IPS-15b (cell line): Measurements from ENCODE around the gene COL4A3.

Source experiments
- H3K27me3 ChIP-seq: one replicate; pipeline ENCODE4 v1.6.1; 2013; ENCODE audit warnings: low read length; ENCODE audit not compliant: control insufficient read depth, insufficient read depth
- H3K36me3 ChIP-seq: one replicate; pipeline ENCODE4 v1.6.1; 2013; ENCODE audit warnings: low read length; ENCODE audit not compliant: control insufficient read depth, insufficient read depth
- H3K4me1 ChIP-seq: one replicate; pipeline ENCODE4 v1.6.1; 2013; ENCODE audit warnings: mild to moderate bottlenecking, low read length; ENCODE audit not compliant: control insufficient read depth, insufficient read depth
- H3K4me3 ChIP-seq: one replicate; pipeline ENCODE4 v1.5.1; 2013; ENCODE audit warnings: low read depth, low read length
- H3K9ac ChIP-seq: one replicate; pipeline ENCODE4 v1.6.1; 2013; ENCODE audit warnings: low read depth, mild to moderate bottlenecking, low read length
- H3K9me3 ChIP-seq: one replicate; pipeline ENCODE4 v1.6.1; 2013; ENCODE audit warnings: mild to moderate bottlenecking, low read length; ENCODE audit not compliant: control insufficient read depth, insufficient read depth

The COL4A3 gene

GRCh38 chr2:227326783-227327182 is 162.4 kb downstream of the COL4A3 start:
- Histone ChIP-seq H3K4me1 (peaks cover 20% of the 10 kb centered on the region), H3K36me3 (no peaks in the 10 kb centered on the region), H3K27me3 (no peaks in the 10 kb centered on the region), H3K4me3 (peak overlapping the region; percentile 88), H3K9ac (no peak overlapping the region), H3K9me3 (no peaks in the 10 kb centered on the region)

GRCh38 chr2:227335713-227336112 is 171.3 kb downstream of the COL4A3 start:
- H3K4me3 ChIP-seq: no peak overlapping the region
- no peaks in the 10 kb centered on the region for H3K27me3 ChIP-seq
- no peaks in the 10 kb centered on the region for H3K9me3 ChIP-seq
- H3K36me3 ChIP-seq: peaks cover 3% of the 10 kb centered on the region
- H3K4me1 ChIP-seq: no peaks in the 10 kb centered on the region
- H3K9ac ChIP-seq: no peak overlapping the region

- Histone ChIP-seq H3K4me1 (no peaks in the 10 kb centered on the region), H3K4me3 (no peak overlapping the region), H3K27me3 (no peaks in the 10 kb centered on the region), H3K36me3 (peaks cover 3% of the 10 kb centered on the region), H3K9ac (no peak overlapping the region), H3K9me3 (no peaks in the 10 kb centered on the region)
Observed at GRCh38 chr2:227337442-227337841, 173.0 kb downstream of the COL4A3 start.

- H3K4me1 ChIP-seq: no peaks in the 10 kb centered on the region
- no peak overlapping the region for H3K4me3 ChIP-seq
- peaks cover 3% of the 10 kb centered on the region for H3K36me3 ChIP-seq
- no peaks in the 10 kb centered on the region for H3K9me3 ChIP-seq
- no peaks in the 10 kb centered on the region for H3K27me3 ChIP-seq
- no peak overlapping the region for H3K9ac ChIP-seq
Observed at GRCh38 chr2:227339098-227339599, 174.7 kb downstream of the COL4A3 start.

- no peaks in the 10 kb centered on the region for H3K36me3 ChIP-seq
Observed at GRCh38 chr2:227340106-227340505, 175.7 kb downstream of the COL4A3 start.

GRCh38 chr2:227341553-227341952 is 177.1 kb downstream of the COL4A3 start:
- Histone ChIP-seq H3K27me3 (no peaks in the 10 kb centered on the region), H3K4me1 (no peaks in the 10 kb centered on the region), H3K9me3 (no peaks in the 10 kb centered on the region), H3K9ac (no peak overlapping the region), H3K4me3 (no peak overlapping the region), H3K36me3 (no peaks in the 10 kb centered on the region)

More at GRCh38 chr2:227340106-227340505, 175.7 kb downstream of the COL4A3 start:
- H3K9ac ChIP-seq: no peak overlapping the region
- H3K9me3 ChIP-seq: no peaks in the 10 kb centered on the region
- no peaks in the 10 kb centered on the region for H3K27me3 ChIP-seq
- H3K4me1 ChIP-seq: no peaks in the 10 kb centered on the region
- H3K4me3 ChIP-seq: no peak overlapping the region

GRCh38 chr2:227344231-227344630 is 179.8 kb downstream of the COL4A3 start:
- no peaks in the 10 kb centered on the region for H3K36me3 ChIP-seq
- H3K4me3 ChIP-seq: no peak overlapping the region
- H3K9me3 ChIP-seq: no peaks in the 10 kb centered on the region
- H3K9ac ChIP-seq: no peak overlapping the region
- H3K27me3 ChIP-seq: no peaks in the 10 kb centered on the region
- no peaks in the 10 kb centered on the region for H3K4me1 ChIP-seq

GRCh38 chr2:227347117-227347516 is 182.7 kb downstream of the COL4A3 start:
- Histone ChIP-seq H3K27me3 (no peaks in the 10 kb centered on the region), H3K36me3 (no peaks in the 10 kb centered on the region), H3K9ac (no peak overlapping the region), H3K4me1 (no peaks in the 10 kb centered on the region), H3K4me3 (no peak overlapping the region), H3K9me3 (no peaks in the 10 kb centered on the region)

- H3K4me1 ChIP-seq: no peaks in the 10 kb centered on the region
- no peak overlapping the region for H3K4me3 ChIP-seq
- no peak overlapping the region for H3K9ac ChIP-seq
- no peaks in the 10 kb centered on the region for H3K27me3 ChIP-seq
- no peaks in the 10 kb centered on the region for H3K36me3 ChIP-seq
- H3K9me3 ChIP-seq: no peaks in the 10 kb centered on the region
Observed at GRCh38 chr2:227348324-227348723, 183.9 kb downstream of the COL4A3 start.

GRCh38 chr2:227349989-227350612 is 185.7 kb downstream of the COL4A3 start:
- no peaks in the 10 kb centered on the region for H3K9me3 ChIP-seq
- H3K4me3 ChIP-seq: no peak overlapping the region
- no peaks in the 10 kb centered on the region for H3K36me3 ChIP-seq
- no peaks in the 10 kb centered on the region for H3K27me3 ChIP-seq
- no peaks in the 10 kb centered on the region for H3K4me1 ChIP-seq
- H3K9ac ChIP-seq: no peak overlapping the region

GRCh38 chr2:227351639-227352038 is 187.2 kb downstream of the COL4A3 start:
- Histone ChIP-seq H3K9ac (no peak overlapping the region), H3K36me3 (peaks cover 8% of the 10 kb centered on the region), H3K4me3 (no peak overlapping the region), H3K27me3 (no peaks in the 10 kb centered on the region), H3K9me3 (no peaks in the 10 kb centered on the region), H3K4me1 (no peaks in the 10 kb centered on the region)

- H3K36me3 ChIP-seq: peaks cover 8% of the 10 kb centered on the region
- H3K9me3 ChIP-seq: no peaks in the 10 kb centered on the region
- H3K4me3 ChIP-seq: no peak overlapping the region
- no peak overlapping the region for H3K9ac ChIP-seq
- no peaks in the 10 kb centered on the region for H3K4me1 ChIP-seq
- H3K27me3 ChIP-seq: no peaks in the 10 kb centered on the region
Observed at GRCh38 chr2:227360351-227360750, 195.9 kb downstream of the COL4A3 start.
